Esophagus muscularis mucosa (tissue), 3 donors: Measurements from ENCODE around the gene TERB2.

Experiments
- CTCF ChIP-seq, 3 experiments: fragments of 200-600 bp in 2 of 3; fragments of 450-650 bp in 1 of 3; sonication (generic) in 2 of 3; IDR thresholded peaks; one replicate each; pipeline ENCODE4 v1.5.1; 2017 to 2019; ENCODE audit warnings: antibody characterized with exemption in 3 of 3, mild to moderate bottlenecking in 2 of 3, moderate library complexity in 1 of 3
- POLR2A ChIP-seq: fragments of 450-650 bp; IDR thresholded peaks from one replicate; pipeline ENCODE4 v1.6.1; 2017; ENCODE audit warnings: antibody characterized with exemption, moderate library complexity, mild to moderate bottlenecking, low read depth

- no peak for TF ChIP-seq POLR2A
- TF ChIP-seq CTCF (IDR thresholded peaks at IDR 0.05): no peak
Measured at GRCh38 chr15:44909423-44909822, 47.1 kb upstream of the TERB2 start.
